ENCODE data around the gene DBH.

Gene DBH

DNA sequence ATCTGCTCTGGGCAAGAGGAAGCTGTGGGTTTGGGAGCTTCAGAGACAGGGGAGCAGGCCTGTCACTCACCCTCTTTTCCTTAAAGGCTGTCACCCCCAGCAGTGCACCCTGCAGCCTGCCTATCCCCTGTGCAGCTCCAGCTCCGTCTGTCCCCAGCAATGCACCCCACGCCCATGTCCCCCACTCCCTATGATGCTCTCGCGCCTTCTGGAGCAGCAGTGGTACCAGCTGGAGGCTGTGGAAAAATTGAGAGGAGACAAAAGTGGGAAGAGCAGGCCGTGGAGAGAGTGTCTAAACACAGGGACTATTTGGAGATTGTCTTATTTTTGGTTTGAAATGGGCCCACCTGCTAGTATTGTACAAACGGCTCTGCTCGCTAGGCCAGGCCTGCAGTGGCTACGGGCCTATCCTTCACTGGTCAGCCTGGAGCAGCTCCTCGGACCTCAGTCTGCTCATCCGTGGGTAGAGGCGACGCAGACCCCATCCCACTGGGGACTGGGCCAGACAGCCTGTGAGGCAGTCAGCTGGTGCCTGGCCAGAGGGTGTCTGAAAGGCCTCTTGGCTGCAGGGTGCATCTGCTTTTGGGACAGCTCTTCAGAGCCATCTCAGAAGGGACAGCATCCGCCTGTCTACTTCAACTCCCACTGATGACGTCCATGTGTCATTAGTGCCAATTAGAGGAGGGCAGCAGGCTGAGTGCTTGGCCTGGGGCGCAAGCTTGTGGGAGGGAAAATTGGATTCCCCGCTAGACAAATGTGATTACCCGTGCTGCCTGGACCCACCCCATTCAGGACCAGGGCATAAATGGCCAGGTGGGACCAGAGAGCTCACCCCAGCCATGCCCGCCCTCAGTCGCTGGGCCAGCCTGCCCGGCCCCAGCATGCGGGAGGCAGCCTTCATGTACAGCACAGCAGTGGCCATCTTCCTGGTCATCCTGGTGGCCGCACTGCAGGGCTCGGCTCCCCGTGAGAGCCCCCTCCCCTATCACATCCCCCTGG lies at the start of gene DBH:
Gene DBH, plus strand, starts transcription at position 831 of the 999 bp plus-strand sequence. Its CDS starts 9 bp downstream, at position 840.
- no peak for DNase-seq (ENCODE audit: low read depth in 1 of 2, low spot score in 1 of 2)

DNA sequence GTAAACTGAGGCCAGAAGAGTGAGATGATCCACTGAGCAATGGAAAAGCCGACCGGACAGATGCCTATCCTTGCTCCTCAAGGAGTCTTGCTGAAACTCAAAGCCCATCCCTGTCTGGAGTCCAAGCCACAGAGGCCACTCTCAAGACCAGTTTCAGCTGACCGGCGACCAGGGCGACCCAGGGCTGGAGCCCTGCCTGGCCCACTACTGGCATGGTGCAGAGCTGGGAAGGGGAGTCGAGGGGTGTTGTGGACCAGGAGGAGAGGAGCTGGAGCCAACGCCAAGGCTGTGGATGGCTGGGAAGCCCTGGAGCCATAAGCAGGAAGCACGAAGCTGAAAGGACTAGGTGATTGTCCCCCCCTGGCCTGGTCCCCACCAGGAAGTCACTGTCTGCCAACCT lies 49.1 kb upstream of the DBH start:
- no peak for DNase-seq (ENCODE audit: low read depth in 1 of 2, low spot score in 1 of 2)

GRCh38 chr9:133587466-133587865 lies 48.7 kb upstream of the DBH start:
- DNase-seq (ENCODE audit: low read depth in 1 of 2, low spot score in 1 of 2): no peak

DNA sequence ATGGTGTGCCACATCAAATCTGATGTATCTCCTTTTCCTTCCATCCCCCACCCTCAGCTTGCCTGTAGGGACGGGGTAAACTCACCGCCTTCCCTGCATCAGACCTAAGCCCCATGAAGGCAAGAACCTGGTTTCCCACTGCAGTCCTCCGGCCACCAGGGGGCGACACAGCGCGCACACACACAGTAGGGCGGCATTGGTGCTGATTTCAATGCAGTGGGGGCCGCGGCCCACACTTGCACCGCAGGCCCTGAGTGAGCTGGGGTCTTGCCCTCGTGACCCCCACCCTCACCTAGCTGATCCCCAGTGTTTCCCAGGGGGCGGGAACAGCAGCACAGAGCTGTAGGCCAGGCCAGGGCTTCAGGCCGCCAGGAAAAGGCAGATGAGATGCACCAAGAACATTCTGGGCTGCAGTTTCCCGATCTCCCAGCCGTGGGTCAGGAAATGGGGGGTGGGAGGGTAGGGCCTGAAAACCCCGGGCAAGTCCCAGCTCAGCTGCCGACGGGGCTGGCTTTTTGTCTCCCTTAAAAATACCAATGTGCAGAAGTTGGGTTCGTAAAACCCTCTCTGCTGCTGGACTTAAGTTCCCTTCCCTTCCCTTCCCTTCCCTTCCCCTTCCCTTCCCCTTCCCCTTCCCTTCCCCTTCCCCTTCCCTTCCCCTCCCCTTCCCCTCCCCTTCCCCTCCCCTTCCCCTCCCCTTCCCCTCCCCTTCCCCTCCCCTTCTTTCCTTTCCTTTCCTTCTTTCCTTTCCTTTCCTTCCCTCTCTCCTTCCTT lies 46.5 kb upstream of the DBH start:
- DNase-seq (ENCODE audit: low read depth in 1 of 2, low spot score in 1 of 2): peak in 1 of 2 donors; percentile 23

DNA sequence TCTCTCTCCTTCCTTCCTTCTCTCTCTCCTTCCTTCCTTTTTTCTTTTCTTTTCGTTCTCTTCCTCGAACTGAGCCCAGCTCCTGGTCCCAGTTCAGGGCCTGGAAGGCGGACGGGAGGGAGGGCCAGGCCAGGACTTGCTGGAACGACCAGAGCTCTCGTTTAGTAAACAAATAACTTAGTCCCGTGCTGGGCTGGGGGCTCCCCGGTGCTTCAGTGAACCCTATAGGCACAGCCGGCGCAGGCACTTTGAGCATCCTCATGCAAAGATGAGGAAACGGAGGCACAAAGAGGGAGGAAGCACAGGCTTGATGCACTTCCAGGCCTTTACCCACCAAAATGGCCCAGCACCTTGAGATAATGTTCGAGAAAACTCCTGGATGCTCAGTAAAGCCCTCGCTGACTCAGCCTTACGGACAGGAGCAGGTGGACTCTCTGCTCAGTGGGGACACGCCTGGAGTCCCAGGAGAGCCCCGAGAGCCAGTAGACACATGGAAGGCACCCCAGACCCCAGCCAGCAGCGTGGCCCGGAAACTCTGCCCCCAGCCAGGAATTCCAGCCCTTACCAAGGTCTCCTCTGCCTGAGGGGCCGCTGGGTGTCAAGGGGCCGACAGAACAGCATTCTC lies 45.8 kb upstream of the DBH start:
- DNase-seq (ENCODE audit: low read depth in 1 of 2, low spot score in 1 of 2): no peak

- DNase-seq (ENCODE audit: low read depth in 1 of 2, low spot score in 1 of 2): no peak
Measured at GRCh38 chr9:133591116-133591910, 44.9 kb upstream of the DBH start.

DNA sequence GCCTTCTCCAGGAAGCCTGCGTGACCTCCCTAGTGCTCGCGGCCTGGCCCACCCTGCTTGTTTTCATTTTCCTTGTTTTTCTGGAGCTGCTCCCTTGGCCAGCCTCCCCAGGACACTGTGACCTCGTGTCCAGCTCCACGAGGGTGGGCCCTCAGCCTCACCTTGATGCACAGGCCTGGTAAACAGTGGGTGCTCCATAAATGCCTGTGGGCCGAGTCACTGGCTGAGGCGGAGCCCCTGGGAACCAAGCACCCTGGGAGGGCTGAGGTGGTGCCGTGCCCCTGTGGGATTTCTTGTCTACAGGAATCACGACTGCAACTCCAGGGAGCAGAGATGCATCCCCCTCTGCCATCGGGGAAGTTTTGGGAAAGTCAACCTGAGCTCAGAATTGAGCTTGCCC lies 44.2 kb upstream of the DBH start:
- DNase-seq (ENCODE audit: low read depth in 1 of 2, low spot score in 1 of 2): no peak

DNA sequence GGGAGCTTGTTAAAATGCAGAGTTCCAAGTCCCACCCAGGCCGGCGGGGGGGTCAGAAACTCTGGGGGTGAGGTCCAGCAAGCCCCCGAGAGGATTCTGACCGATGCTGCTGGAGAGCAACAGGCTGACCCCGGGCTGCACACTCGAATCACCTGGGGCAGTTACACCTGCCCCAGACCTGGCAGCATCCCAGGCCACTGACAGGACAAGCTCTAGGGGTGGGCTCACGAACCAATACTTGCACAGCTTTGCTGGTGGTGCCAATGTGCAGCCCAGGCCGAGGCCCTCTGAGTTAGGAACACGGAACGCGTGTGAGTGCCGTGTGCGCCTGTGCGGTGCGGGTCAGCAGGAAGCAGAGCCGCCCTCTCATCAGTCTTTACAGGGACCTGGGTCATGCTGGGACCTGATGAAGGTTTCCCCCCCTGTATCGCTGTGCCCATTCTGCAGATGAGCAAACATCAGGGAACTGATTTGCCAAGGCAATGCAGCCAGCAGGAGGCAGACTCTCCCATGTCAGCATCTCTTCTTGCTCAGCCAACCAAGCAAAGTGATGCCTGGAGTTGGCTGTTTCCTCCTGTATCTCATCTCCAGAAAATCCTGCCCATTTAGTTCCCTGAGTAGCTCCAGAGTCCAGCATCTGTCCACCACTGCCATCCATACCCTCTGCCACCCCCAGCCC lies 43.3 kb upstream of the DBH start:
- no peak for DNase-seq (ENCODE audit: low read depth in 1 of 2, low spot score in 1 of 2)

DNA sequence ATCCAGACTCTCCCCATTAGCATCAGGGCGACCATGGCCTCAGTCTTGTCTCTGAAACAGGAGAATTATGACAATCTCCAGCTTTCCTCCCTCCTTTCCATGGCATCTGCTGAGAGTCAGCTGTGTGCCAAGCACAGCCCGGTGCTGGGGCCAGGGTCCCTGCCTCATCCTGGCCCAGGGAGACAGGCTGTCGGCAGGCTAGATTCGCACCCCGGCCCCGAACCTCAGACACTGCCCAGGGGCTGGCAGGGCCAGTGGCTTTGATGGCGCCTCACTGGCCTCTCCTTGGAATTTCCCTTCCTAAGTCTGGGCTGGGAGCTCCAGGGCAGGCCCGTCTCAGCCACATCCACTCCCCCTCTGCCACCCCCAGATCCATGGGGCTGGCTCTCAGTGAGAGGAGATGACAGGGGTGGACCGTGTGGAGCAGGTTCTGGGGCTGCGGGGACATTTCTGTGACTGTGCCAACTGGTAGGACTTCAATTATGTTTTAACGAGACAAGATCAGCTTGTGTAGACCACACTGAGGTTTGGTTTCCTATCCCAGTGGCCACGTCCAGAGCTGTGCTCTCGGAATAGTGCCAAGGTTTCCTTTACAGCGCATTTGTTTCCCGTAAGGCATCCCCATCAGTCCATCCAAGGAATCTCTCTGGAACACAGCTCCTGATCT lies 42.4 kb upstream of the DBH start:
- DNase-seq (ENCODE audit: low read depth in 1 of 2, low spot score in 1 of 2): no peak

- no peak for DNase-seq (ENCODE audit: low read depth in 1 of 2, low spot score in 1 of 2)
Measured at GRCh38 chr9:133594310-133594709, 41.9 kb upstream of the DBH start.

GRCh38 chr9:133595910-133596309 lies 40.3 kb upstream of the DBH start:
- no peak for DNase-seq (ENCODE audit: low read depth in 1 of 2, low spot score in 1 of 2)

DNA sequence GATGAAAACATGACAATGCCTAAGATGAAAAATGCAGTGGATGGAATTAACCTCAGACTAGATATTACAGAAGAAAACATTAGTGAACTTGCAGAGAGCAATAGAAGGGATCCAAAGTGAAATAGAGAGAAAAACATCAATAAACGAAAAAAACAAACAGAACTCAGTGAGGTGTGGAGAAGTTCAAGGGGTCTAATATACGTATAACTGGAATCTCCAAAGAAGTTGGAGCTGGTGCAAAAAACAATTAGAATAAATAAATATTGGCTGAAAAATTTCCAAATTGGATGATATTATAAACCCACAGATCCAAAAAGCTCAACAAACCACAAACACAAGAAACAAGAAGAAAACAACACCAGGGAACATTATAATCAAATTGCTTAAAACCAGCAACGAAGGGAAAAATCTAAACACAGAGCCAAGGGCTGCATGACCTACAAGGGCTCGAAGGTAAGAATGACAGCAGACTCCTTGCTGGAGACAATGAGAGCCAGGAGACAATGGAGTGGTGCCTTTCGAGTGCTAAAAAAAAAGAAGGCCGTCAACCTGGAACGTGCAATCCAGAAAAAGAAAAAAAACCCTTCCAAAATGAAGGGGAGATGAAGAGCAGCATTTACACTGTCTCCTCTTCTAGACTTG lies 38.7 kb upstream of the DBH start:
- no peak for DNase-seq (ENCODE audit: low read depth in 1 of 2, low spot score in 1 of 2)

DNA sequence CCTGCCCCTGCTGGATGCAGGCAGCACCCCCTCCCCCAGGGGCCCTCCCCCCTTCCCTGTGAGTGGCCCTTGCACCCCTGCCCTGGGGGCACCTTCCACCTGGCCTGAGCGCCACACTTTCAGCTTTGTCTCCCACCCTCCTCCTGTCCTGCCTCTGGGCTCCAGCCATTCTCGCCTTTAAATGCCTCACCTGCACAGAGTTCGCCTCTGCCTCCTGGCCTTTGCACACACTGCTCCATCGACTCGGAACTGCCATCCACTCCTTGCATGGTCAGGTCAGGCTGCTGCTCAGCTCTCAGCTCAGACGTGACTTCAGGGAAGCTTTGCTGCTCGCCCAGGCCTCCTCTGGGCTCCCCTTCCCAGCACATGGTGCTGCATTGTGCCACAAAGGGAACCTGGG lies 37.2 kb upstream of the DBH start:
- DNase-seq (ENCODE audit: low read depth in 1 of 2, low spot score in 1 of 2): no peak

GRCh38 chr9:133599470-133600173 lies 36.5 kb upstream of the DBH start:
- no peak for DNase-seq (ENCODE audit: low read depth in 1 of 2, low spot score in 1 of 2)

DNA sequence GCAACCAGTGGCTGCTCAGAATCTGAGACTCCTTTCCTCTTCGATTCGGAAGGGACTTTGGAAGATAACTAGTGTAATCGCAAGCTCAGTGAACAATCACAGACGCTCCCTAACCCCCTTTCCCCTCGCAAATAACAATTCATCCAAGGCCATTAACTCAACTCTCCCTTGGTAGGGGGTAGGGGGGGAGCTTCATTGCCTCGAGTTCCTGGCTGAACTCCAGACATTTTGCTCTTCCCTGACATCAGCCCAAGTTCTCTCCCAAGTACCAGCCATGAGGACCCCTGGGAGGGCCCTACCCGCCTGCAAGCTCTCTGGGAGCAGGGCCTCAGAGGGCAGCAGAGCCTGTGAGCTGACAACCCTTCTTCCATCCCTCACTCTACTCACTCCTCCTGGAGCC lies 35.4 kb upstream of the DBH start:
- DNase-seq (ENCODE audit: low read depth in 1 of 2, low spot score in 1 of 2): no peak

- DNase-seq (ENCODE audit: low read depth in 1 of 2, low spot score in 1 of 2): no peak
Measured at GRCh38 chr9:133601746-133602145, 34.4 kb upstream of the DBH start.

GRCh38 chr9:133602277-133602676 lies 33.9 kb upstream of the DBH start:
- no peak for DNase-seq (ENCODE audit: low read depth in 1 of 2, low spot score in 1 of 2)

DNA sequence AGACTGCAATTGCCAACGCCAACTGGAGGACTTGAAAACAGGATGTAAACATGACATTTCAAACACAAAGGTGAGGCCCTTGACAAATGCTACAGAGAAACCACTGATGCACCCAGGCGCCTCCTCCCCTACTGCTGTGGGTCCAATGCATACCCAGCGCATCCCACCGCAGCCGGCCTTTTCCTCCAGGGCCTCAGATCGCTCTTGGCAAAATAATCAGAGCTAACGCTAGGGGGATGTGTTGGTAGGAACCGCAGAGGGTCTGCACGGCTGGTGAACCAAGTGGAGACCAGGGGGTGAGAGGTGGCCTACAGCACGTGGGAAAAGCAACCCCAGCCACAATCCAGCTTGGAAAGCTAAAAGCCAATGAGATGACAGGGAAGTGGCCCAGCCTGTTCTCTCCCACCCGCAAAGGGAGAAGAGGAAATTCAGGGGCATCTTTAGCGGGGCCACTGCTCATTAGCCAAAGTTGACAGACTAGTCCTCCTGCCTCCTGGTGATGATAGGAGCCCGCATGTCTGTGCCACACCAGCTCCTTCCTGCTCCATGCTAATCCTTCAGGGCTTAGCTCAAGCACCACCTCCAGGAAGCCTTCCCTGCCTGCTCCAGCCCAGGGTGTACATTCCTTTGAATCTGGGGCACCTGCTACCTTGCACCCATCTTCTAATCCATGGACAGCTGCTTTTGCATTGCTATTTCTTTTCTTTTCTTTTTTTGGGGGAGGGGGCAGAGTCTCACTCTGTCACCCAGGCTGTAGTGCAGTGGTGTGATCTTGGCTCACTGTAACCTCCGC lies 32.8 kb upstream of the DBH start:
- no peak for DNase-seq (ENCODE audit: low read depth in 1 of 2, low spot score in 1 of 2)

Measured in activated T-helper 1 cell treated with anti-CD3 and anti-CD28 coated beads, Interleukin-2, amount 50 U/mL, for 16 hours (primary cell).